Neural cell (in vitro differentiated cells): Measurements from ENCODE around the gene SLFN12L. TPM values are rescaled to one million over a fixed set of nuclear protein-coding genes. Genes with fewer than 3 reads are reported as not detected.

Experiments used
- H2AFZ ChIP-seq: fragments of 200-600, 300-800 bp; sonication (generic), shearing (Covaris generic); 2 replicates; pipeline ENCODE4 v1.6.0; 2014; ENCODE audit warnings: low read depth, mild to moderate bottlenecking, antibody characterized with exemption, low read length, moderate library complexity
- H3F3A ChIP-seq: fragments of 200-600 bp; shearing (Covaris generic); 2 replicates; pipeline ENCODE4 v1.6.1; 2016; ENCODE audit warnings: mild to moderate bottlenecking, moderate library complexity, mixed read lengths, antibody characterized with exemption, low read length; ENCODE audit not compliant: insufficient read depth, poor library complexity, severe bottlenecking
- H3K27ac ChIP-seq: fragments of 200-600, 300-800 bp; sonication (generic), shearing (Covaris generic); 2 replicates; pipeline ENCODE4 v1.5.1; 2014; ENCODE audit warnings: mild to moderate bottlenecking, low read length, moderate library complexity
- H3K27me3 ChIP-seq: fragments of 300-800, 200-600 bp; sonication (generic), shearing (Covaris generic); 2 replicates; pipeline ENCODE4 v1.6.0; 2014; ENCODE audit warnings: mild to moderate bottlenecking, low read depth, low read length, moderate library complexity; ENCODE audit not compliant: insufficient read depth
- H3K36me3 ChIP-seq: fragments of 300-800, 200-600 bp; sonication (generic), shearing (Covaris generic); 2 replicates; pipeline ENCODE4 v1.5.1; 2014; ENCODE audit warnings: mild to moderate bottlenecking, antibody characterized with exemption, low read length, moderate library complexity; ENCODE audit not compliant: insufficient read depth
- H3K4me2 ChIP-seq: fragments of 300-800, 200-600 bp; sonication (generic), shearing (Covaris generic); 2 replicates; pipeline ENCODE4 v1.6.0; 2014; ENCODE audit warnings: mild to moderate bottlenecking, low read length
- H3K4me3 ChIP-seq: fragments of 300-800, 200-600 bp; sonication (generic), shearing (Covaris generic); 2 replicates; pipeline ENCODE4 v1.5.1; 2014; ENCODE audit warnings: mild to moderate bottlenecking, low read length, moderate library complexity
- H3K79me2 ChIP-seq: fragments of 200-600 bp; shearing (Covaris generic); replicated peaks from 2 replicates; pipeline ENCODE4 v1.6.0; 2014; ENCODE audit warnings: mild to moderate bottlenecking, low read length, moderate library complexity; ENCODE audit not compliant: insufficient read depth
- H3K9ac ChIP-seq: fragments of 300-800, 200-600 bp; sonication (generic), shearing (Covaris generic); 2 replicates; pipeline ENCODE4 v1.6.1; 2016; ENCODE audit warnings: mild to moderate bottlenecking, low read length, mixed read lengths
- H3K9me2 ChIP-seq: fragments of 200-600 bp; shearing (Covaris generic); 2 replicates; pipeline ENCODE4 v1.6.1; 2016; ENCODE audit warnings: mild to moderate bottlenecking, low read length, mixed read lengths; ENCODE audit not compliant: insufficient read depth
- H3K9me3 ChIP-seq: fragments of 200-600, 300-800 bp; sonication (generic), shearing (Covaris generic); 2 replicates; pipeline ENCODE4 v1.6.1; 2016; ENCODE audit warnings: mild to moderate bottlenecking, mixed run types, low read length, moderate library complexity, mixed read lengths
- H4K20me1 ChIP-seq: fragments of 200-600 bp; shearing (Covaris generic); 2 replicates; pipeline ENCODE4 v1.6.1; 2016; ENCODE audit warnings: mild to moderate bottlenecking, mixed run types; ENCODE audit not compliant: insufficient read depth
- CTCF ChIP-seq: fragments of 450-650 bp; IDR thresholded peaks from 2 replicates; pipeline ENCODE4 v1.5.1; 2014; ENCODE audit warnings: antibody characterized with exemption, mild to moderate bottlenecking, moderate library complexity; ENCODE audit not compliant: poor library complexity, severe bottlenecking
- EP300 ChIP-seq: fragments of 450-650 bp; conservative IDR thresholded peaks from 2 replicates; pipeline ENCODE4 v1.6.1; 2014; ENCODE audit warnings: antibody characterized with exemption, mild to moderate bottlenecking, moderate library complexity; ENCODE audit not compliant: poor library complexity, severe bottlenecking
- EZH2 ChIP-seq: fragments of 200-600, 300-800 bp; shearing (Covaris generic), sonication (generic); IDR thresholded peaks from 2 replicates; pipeline ENCODE4 v1.6.1; 2014; ENCODE audit warnings: antibody characterized with exemption, low read length, borderline replicate concordance, mild to moderate bottlenecking; ENCODE audit not compliant: insufficient read depth, poor library complexity, severe bottlenecking
- MXI1 ChIP-seq: fragments of 450-650 bp; conservative IDR thresholded peaks from 2 replicates; pipeline ENCODE4 v1.6.1; 2014; ENCODE audit warnings: antibody characterized with exemption, mild to moderate bottlenecking; ENCODE audit not compliant: poor library complexity, severe bottlenecking
- POLR2AphosphoS5 ChIP-seq: IDR thresholded peaks from 2 replicates; pipeline ENCODE4 v1.6.1; 2012
- RAD21 ChIP-seq: fragments of 450-650 bp; conservative IDR thresholded peaks from 2 replicates; pipeline ENCODE4 v1.6.1; 2014; ENCODE audit warnings: antibody characterized with exemption, mild to moderate bottlenecking, moderate library complexity
- REST ChIP-seq: IDR thresholded peaks from 2 replicates; pipeline ENCODE4 v1.6.1; 2012; ENCODE audit warnings: borderline replicate concordance
- SMC3 ChIP-seq: fragments of 450-650 bp; conservative IDR thresholded peaks from 2 replicates; pipeline ENCODE4 v1.6.1; 2014; ENCODE audit warnings: antibody characterized with exemption, mild to moderate bottlenecking, moderate library complexity; ENCODE audit not compliant: poor library complexity
- TAF1 ChIP-seq: IDR thresholded peaks from 2 replicates; pipeline ENCODE4 v1.6.1; 2012; ENCODE audit warnings: low read depth
- polyA plus RNA-seq: library from polyadenylated mRNA; depleted of rRNA; stranded (reverse); fragments of >200 nt; gene quantifications from 2 replicates; pipeline ENCODE4 v1.2.3, GENCODE V29; 2014

Gene SLFN12L
- polyA plus RNA-seq, 1 donor from 2014 or later, result not detected

DNA sequence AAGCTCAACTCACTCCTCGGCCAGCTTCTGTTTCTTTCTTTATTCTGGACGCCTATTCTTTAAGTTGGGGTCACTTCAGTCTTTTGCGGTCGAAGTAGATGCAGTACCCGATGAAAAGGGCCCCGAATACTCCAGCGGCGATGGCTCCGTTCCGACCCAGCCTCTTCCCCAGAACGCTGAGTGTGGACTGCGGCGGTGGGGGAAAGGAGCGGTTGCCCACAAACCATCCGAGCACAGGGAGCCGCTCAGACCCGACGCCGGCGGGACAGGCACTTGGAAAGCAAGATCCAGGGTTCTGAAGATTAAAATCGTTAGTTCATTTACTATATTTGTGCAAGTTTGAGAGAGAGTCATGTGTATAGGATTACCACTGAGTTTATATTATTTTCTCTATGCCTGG is 22.5 kb downstream of the SLFN12L start:
- Histone ChIP-seq H2AFZ (no peak overlapping the region), H3F3A (no peaks in the 10 kb centered on the region), H4K20me1 (no peaks in the 10 kb centered on the region), H3K9ac (no peak overlapping the region), H3K9me2 (no peaks in the 10 kb centered on the region), H3K27ac (no peak overlapping the region), H3K9me3 (no peaks in the 10 kb centered on the region), H3K36me3 (no peaks in the 10 kb centered on the region), H3K4me2 (no peak overlapping the region), H3K79me2 (no peaks in the 10 kb centered on the region), H3K4me3 (no peak overlapping the region), H3K27me3 (no peaks in the 10 kb centered on the region)
- no peak for TF ChIP-seq CTCF
- no peak for TF ChIP-seq TAF1
- TF ChIP-seq EZH2, result no peak
- TF ChIP-seq SMC3, result no peak
- TF ChIP-seq REST, result no peak
- TF ChIP-seq MXI1, result no peak
- TF ChIP-seq EP300, result no peak
- no peak for TF ChIP-seq RAD21
- TF ChIP-seq POLR2AphosphoS5, result no peak

GRCh38 chr17:35514564-35514963 is 22.9 kb downstream of the SLFN12L start:
- no peak overlapping the region for H3K9ac ChIP-seq
- no peaks in the 10 kb centered on the region for H3K9me2 ChIP-seq
- no peaks in the 10 kb centered on the region for H4K20me1 ChIP-seq
- no peaks in the 10 kb centered on the region for H3K9me3 ChIP-seq
- H3K4me2 ChIP-seq, result no peak overlapping the region
- H2AFZ ChIP-seq, result no peak overlapping the region
- no peak overlapping the region for H3K4me3 ChIP-seq
- no peaks in the 10 kb centered on the region for H3K79me2 ChIP-seq
- H3K27ac ChIP-seq, result no peak overlapping the region
- H3F3A ChIP-seq, result no peaks in the 10 kb centered on the region
- TF ChIP-seq CTCF (no peak), RAD21 (no peak), EP300 (no peak), REST (no peak), TAF1 (no peak), SMC3 (no peak)
- H3K27me3 ChIP-seq, result no peaks in the 10 kb centered on the region
- H3K36me3 ChIP-seq, result no peaks in the 10 kb centered on the region
